Nephron progenitor cell (in vitro differentiated cells): ENCODE data around the gene FERMT1.
"Not testable (repeated sequence)": the region's sequence is repeated elsewhere in the genome, so short reads cannot be mapped to it uniquely, and the experiment has no call there.

Source experiments
- DNase-seq: peaks from one replicate; pipeline ENCODE4 v3.0.0; 2021
- H3K27ac Mint-ChIP-seq: 2 replicates; pipeline ENCODE4 v1.8.0; 2021; ENCODE audit warnings: mild to moderate bottlenecking, moderate library complexity, mixed read lengths
- H3K27me3 Mint-ChIP-seq: 2 replicates; pipeline ENCODE4 v1.8.0; 2021; ENCODE audit warnings: mild to moderate bottlenecking, low read depth, mixed read lengths; ENCODE audit not compliant: poor library complexity
- H3K36me3 Mint-ChIP-seq: 2 replicates; pipeline ENCODE4 v1.8.0; 2021; ENCODE audit warnings: low read depth, mixed read lengths
- H3K4me1 Mint-ChIP-seq: 2 replicates; pipeline ENCODE4 v1.8.0; 2021; ENCODE audit warnings: mixed read lengths
- H3K4me3 Mint-ChIP-seq: 2 replicates; pipeline ENCODE4 v1.8.0; 2021; ENCODE audit warnings: mild to moderate bottlenecking, moderate library complexity, mixed read lengths
- H3K9me3 Mint-ChIP-seq: 2 replicates; pipeline ENCODE4 v1.8.0; 2021; ENCODE audit warnings: mild to moderate bottlenecking, moderate library complexity, mixed read lengths
- TF ChIP-seq, protein P1 (sequence below): fragments of 200-600 bp; sonication (generic); IDR thresholded peaks from 2 replicates; pipeline ENCODE4 v1.5.0; 2021; ENCODE audit warnings: antibody characterized with exemption

Gene FERMT1

GRCh38 chr20:6034134-6034969 is 88.5 kb downstream of the FERMT1 start:
- DNase-seq = no peak
- TF ChIP-seq, protein P1, sequence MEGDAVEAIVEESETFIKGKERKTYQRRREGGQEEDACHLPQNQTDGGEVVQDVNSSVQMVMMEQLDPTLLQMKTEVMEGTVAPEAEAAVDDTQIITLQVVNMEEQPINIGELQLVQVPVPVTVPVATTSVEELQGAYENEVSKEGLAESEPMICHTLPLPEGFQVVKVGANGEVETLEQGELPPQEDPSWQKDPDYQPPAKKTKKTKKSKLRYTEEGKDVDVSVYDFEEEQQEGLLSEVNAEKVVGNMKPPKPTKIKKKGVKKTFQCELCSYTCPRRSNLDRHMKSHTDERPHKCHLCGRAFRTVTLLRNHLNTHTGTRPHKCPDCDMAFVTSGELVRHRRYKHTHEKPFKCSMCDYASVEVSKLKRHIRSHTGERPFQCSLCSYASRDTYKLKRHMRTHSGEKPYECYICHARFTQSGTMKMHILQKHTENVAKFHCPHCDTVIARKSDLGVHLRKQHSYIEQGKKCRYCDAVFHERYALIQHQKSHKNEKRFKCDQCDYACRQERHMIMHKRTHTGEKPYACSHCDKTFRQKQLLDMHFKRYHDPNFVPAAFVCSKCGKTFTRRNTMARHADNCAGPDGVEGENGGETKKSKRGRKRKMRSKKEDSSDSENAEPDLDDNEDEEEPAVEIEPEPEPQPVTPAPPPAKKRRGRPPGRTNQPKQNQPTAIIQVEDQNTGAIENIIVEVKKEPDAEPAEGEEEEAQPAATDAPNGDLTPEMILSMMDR = no peak
- Mint-ChIP-seq H3K36me3 (peaks cover 54% of the 10 kb centered on the region), H3K4me3 (no peak overlapping the region), H3K27ac (peak overlapping the region; percentile 13), H3K4me1 (peaks cover 9% of the 10 kb centered on the region), H3K9me3 (no peaks in the 10 kb centered on the region), H3K27me3 (no peaks in the 10 kb centered on the region)

- H3K4me1 Mint-ChIP-seq, H3K4me3 Mint-ChIP-seq, H3K27ac Mint-ChIP-seq, H3K27me3 Mint-ChIP-seq, H3K9me3 Mint-ChIP-seq, DNase-seq: not testable (repeated sequence)
- H3K36me3 Mint-ChIP-seq = peaks cover 56% of the 10 kb centered on the region
Measured at GRCh38 chr20:6032907-6033306, 89.9 kb downstream of the FERMT1 start.

DNA sequence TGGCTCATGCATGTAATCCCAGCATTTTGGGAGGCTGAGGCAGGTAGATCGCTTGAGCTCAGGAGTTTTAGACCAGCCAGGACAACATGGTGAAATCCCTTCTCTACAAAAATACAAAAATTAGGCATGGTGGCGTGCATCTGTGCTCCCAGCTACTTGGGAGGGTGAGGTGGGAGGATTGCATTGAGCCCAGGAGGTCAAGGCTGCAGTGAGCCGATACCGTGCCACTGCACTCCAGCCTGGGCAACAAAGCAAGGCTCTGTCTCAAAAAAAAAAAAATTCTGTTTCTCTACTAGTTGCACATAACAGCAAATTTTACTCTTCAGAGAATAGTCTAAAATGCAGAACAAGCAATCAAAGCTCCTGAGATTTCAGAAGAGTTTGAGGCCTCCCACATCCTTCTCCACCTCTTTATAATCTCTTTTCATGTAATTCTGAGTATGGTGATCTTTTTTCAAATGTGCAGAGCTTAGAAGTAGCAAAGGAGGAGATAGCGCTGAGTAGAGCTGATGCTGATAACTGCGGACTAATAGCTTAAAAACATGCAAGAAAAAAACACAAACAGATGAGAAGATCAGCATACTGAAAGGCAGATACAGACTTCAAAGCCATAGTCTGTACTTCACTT is 92.3 kb downstream of the FERMT1 start:
- DNase-seq = no peak
- peaks cover 9% of the 10 kb centered on the region for H3K4me1 Mint-ChIP-seq
- H3K27me3 Mint-ChIP-seq = no peaks in the 10 kb centered on the region
- H3K9me3 Mint-ChIP-seq = peaks cover 10% of the 10 kb centered on the region
- H3K27ac Mint-ChIP-seq = no peak overlapping the region
- no peak overlapping the region for H3K4me3 Mint-ChIP-seq
- TF ChIP-seq, protein P1 = no peak
- H3K36me3 Mint-ChIP-seq = peaks cover 63% of the 10 kb centered on the region

GRCh38 chr20:6029538-6029937 is 93.3 kb downstream of the FERMT1 start:
- TF ChIP-seq, protein P1 = no peak
- Mint-ChIP-seq H3K27ac (no peak overlapping the region), H3K4me3 (no peak overlapping the region), H3K9me3 (peaks cover 20% of the 10 kb centered on the region), H3K4me1 (peaks cover 9% of the 10 kb centered on the region), H3K27me3 (no peaks in the 10 kb centered on the region), H3K36me3 (peaks cover 65% of the 10 kb centered on the region)
- DNase-seq = no peak

DNA sequence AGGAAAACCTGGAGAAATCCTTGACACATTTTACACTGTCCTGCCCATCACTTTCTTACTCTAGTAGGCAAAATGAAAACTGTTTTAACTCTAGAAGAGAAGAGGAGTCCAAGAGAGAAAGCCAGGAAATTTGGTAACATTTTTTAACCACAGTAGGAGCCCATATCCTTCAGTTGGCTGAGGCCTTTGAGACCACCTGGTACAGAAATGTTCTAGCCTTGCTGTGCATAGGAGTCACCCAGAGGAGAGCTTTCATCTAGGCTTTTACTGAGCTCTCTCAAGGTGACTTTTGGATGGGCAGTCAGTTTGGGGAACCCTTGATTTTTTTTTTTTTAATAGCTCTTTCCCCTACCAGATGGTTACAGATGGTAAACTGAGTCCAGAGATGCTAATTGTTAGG is 94.0 kb downstream of the FERMT1 start:
- Mint-ChIP-seq H3K4me3 (no peak overlapping the region), H3K27me3 (no peaks in the 10 kb centered on the region), H3K36me3 (peaks cover 67% of the 10 kb centered on the region), H3K4me1 (peaks cover 9% of the 10 kb centered on the region), H3K27ac (no peak overlapping the region), H3K9me3 (peaks cover 28% of the 10 kb centered on the region)
- no peak for DNase-seq
- TF ChIP-seq, protein P1 = no peak

DNA sequence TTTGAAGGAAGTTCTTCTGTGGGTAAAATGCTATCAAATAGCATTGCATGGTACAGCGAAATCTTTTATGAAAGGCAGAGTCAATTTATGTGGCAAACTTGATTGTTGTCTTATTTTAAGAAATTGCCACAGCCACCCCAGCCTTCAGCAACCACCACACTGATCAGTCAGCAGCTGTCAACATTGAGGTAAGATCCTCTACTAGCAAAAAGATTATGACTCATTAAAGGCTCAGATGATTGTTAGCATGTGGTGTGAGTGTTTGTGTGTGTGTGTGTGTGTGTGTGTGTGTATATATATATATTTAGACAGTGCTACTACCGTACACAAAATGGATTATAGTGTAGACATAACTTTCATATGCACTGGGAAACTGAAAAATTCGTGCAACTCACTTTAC is 96.8 kb downstream of the FERMT1 start:
- Mint-ChIP-seq H3K9me3 (peaks cover 54% of the 10 kb centered on the region), H3K4me1 (no peaks in the 10 kb centered on the region), H3K27me3 (no peaks in the 10 kb centered on the region), H3K36me3 (peaks cover 75% of the 10 kb centered on the region), H3K4me3 (no peak overlapping the region), H3K27ac (no peak overlapping the region)
- TF ChIP-seq, protein P1 = no peak
- no peak for DNase-seq
